ENCODE data around the gene SPATA13. TPM values are rescaled to one million over a fixed set of nuclear protein-coding genes. Genes with fewer than 3 reads are reported as not detected.

SPATA13 gene
- polyA plus RNA-seq, 3 donors from 2014 or later: 19.0 to 112 (median 65.6) TPM

DNA sequence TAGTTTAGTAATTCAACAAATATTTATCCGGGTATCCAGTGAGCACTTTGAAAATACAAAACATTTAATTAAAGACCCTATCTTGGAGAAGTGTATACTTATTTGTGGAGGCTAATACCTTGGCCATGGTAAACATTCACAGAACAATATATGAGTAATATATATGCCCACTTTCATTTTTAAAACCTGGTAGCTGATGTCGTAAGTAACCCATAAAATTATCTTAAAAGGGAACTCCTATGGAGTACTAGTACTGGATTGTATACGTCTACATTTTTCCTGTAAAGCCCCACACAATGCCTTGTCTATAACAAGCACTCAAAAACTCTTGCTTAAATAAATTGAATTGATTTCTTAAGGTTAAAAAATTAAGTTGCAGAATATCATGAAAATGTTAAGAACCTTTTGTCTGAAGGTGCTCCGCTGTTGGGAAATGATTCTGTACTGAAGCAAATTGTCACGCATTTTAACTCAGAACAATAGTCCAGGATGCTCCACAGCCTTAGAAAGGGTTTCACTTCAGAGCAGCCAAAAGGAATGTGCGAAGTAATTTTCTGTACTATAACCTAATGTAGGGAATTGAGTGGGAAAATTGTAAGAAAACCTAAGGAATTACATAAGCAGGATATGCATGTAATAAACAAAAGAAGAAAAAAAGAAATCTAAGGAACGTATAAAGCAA lies 90.0 kb downstream of the SPATA13 start:
- H3K27ac Mint-ChIP-seq: peak overlapping the region; percentile 93 to 96 (median 95)
- peaks cover 4 to 6% (median 5%) of the 10 kb centered on the region in 3 donors for H3K36me3 Mint-ChIP-seq
- DNase-seq: no peak
- no peaks in the 10 kb centered on the region for H3K9me3 Mint-ChIP-seq
- H3K4me1 Mint-ChIP-seq: peaks cover 59 to 63% of the 10 kb centered on the region in 2 donors
- H3K4me3 Mint-ChIP-seq: peak overlapping the region; percentile 92 to 98 (median 97)
- peaks cover 0 to 23% (median 2%) of the 10 kb centered on the region in 3 donors for H3K27me3 Mint-ChIP-seq (ENCODE audit: low read depth in 3 of 3)

DNA sequence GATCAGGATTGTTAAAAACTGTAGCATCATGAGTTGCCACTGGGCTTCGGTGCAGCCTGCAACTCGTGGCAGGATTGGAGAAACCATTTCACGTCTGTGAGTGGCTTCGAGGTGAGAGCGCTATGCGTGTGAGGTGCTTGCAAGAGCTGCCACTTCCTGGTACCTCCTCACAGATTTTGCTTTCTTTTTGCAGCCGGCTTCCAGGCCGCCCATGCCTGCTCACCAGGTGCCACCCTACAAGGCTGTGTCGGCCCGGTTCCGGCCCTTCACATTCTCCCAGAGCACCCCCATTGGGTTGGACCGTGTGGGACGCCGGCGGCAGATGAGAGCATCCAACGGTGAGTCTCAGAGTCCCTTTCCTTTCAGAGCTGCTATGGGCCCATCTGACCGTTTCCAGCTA lies 91.0 kb downstream of the SPATA13 start:
- Mint-ChIP-seq H3K27ac (peak overlapping the region; percentile 93 to 96 (median 95)), H3K4me1 (peaks cover 69 to 70% of the 10 kb centered on the region in 2 donors), H3K27me3 (ENCODE audit: low read depth in 3 of 3) (peaks cover 0 to 23% (median 2%) of the 10 kb centered on the region in 3 donors), H3K4me3 (peak overlapping the region; percentile 92 to 98 (median 97)), H3K36me3 (peaks cover 4 to 11% (median 6%) of the 10 kb centered on the region in 3 donors), H3K9me3 (no peaks in the 10 kb centered on the region)
- peak; percentile 88 to 91 (median 90) for DNase-seq

DNA sequence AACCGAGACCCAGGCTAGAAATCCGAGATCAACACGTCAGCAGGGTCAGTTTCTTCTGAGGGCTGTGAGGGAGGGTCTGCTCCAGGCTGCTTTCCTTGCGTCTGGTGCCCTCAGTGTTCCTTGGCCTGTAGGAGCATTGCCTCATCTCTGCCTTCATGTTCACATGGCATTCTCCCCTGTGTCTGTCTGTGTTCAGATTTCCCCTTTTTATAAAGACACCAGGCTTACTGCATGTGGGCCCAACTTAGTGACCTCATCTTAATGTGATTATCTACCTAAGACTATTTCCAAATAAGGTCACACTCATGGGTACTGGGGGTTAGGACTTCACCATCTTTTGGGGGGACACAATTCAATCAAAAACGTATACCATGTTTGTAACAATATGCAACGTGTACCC lies 91.6 kb downstream of the SPATA13 start:
- Mint-ChIP-seq H3K36me3 (peaks cover 6 to 17% (median 10%) of the 10 kb centered on the region in 3 donors), H3K4me1 (peaks cover 75 to 76% of the 10 kb centered on the region in 2 donors), H3K4me3 (peak overlapping the region; percentile 92 to 98 (median 97)), H3K27me3 (ENCODE audit: low read depth in 3 of 3) (peaks cover 0 to 23% (median 2%) of the 10 kb centered on the region in 3 donors), H3K9me3 (no peaks in the 10 kb centered on the region), H3K27ac (peak overlapping the region; percentile 93 to 96 (median 95))
- DNase-seq: no peak

DNA sequence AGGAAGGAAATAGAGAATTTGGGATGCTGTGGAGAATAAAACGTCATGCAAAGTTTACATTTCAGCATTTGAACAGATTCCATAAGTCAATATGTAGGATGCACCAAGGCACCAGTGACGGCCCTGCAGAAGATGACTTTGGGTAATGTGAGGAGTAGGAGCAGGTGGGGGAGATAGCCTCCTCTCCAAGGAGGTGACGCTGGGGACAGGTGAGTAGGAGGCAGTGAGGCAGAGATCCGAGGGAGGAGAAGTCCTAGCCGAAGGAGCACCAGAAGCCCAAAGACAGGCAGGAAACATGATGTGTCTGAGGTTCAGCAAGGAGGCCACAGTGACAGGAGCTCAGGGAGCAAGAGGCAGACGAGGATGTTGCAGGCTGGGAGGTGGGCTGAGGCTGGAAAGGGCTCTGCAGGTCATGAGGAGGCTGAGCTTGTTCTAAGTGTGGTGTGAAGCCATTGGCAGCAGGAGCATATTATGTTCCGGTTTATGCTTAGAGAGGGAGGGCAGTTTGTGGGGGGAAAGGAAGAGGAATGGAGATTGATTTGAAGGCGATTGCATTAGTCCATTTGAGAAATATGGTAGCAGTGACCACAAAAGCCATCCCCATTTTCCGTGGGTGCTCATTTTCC lies 93.1 kb downstream of the SPATA13 start:
- Mint-ChIP-seq H3K9me3 (no peaks in the 10 kb centered on the region), H3K36me3 (peaks cover 6 to 21% (median 12%) of the 10 kb centered on the region in 3 donors), H3K4me1 (peaks cover 86 to 90% of the 10 kb centered on the region in 2 donors), H3K27me3 (ENCODE audit: low read depth in 3 of 3) (peaks cover under 1 to 23% (median 2%) of the 10 kb centered on the region in 3 donors), H3K4me3 (peak overlapping the region; percentile 92 to 98 (median 97)), H3K27ac (peak overlapping the region; percentile 93 to 96 (median 95))
- DNase-seq: peak in 2 of 3 donors; percentile 36 to 40

DNA sequence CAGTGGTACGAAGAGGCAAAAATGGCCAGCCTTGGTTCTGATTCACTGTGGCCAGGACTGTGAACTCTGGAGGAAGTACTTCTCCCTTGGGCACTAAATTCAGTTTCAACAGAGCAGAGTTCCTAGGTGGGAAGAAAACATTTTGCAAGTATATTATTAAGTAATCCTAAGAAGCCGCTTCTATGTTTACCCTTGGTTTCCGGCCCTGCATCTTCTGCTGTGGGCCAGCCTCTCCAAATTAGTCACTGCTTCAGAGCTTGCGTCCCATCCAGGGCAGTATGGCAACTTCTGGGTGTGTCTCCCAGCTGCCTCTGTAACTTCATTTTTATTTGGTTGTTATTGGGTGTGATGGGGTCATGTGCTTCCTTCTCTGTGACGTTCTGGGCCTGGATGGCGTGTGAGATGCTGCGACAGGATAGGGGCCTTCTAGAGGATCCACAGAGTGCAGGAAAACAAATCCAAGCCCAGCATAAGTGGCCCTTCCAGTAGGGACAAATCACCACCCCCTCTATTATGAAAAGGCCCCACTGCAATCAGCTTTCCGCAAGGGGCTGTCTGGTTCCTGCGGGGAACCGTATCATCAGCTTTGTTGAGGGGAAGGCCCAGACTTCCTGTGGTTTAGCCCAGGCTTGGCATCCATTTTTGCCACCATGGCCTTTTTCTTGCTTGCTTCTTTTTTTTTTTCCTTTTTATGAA lies 93.8 kb downstream of the SPATA13 start:
- peak overlapping the region; percentile 92 to 98 (median 97) for H3K4me3 Mint-ChIP-seq
- peaks cover 6 to 24% (median 15%) of the 10 kb centered on the region in 3 donors for H3K36me3 Mint-ChIP-seq
- DNase-seq: peak; percentile 66 to 70 (median 67)
- no peaks in the 10 kb centered on the region for H3K9me3 Mint-ChIP-seq
- peaks cover 92 to 97% of the 10 kb centered on the region in 2 donors for H3K4me1 Mint-ChIP-seq
- peak overlapping the region; percentile 93 to 96 (median 95) for H3K27ac Mint-ChIP-seq
- peaks cover 2 to 23% (median 2%) of the 10 kb centered on the region in 3 donors for H3K27me3 Mint-ChIP-seq (ENCODE audit: low read depth in 3 of 3)

DNA sequence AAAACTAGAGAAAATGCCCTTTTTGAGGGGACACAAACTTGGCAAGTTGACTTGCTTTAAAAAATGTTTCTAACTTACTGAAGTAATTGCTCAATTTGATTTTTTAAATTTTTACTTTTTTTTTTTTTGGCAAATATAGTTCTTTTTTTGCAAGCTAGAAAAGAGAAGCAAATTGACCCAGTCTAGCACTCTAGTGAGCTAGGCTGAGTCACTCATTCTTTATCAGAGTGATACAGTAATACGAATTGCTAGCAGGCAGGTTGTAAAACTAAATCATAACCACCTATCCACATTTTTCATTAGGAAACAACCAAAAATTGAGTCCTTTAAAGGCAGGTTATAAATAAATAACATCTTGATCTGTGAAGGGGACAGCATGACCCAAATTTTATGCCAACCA lies 97.0 kb downstream of the SPATA13 start:
- Mint-ChIP-seq H3K27me3 (ENCODE audit: low read depth in 3 of 3) (peaks cover 2 to 12% (median 2%) of the 10 kb centered on the region in 3 donors), H3K4me3 (no peak overlapping the region), H3K27ac (peak overlapping the region; percentile 45 to 88 (median 74)), H3K9me3 (no peaks in the 10 kb centered on the region), H3K4me1 (peaks cover 88 to 100% of the 10 kb centered on the region in 2 donors), H3K36me3 (peaks cover 6 to 36% (median 20%) of the 10 kb centered on the region in 3 donors)
- no peak for DNase-seq

DNA sequence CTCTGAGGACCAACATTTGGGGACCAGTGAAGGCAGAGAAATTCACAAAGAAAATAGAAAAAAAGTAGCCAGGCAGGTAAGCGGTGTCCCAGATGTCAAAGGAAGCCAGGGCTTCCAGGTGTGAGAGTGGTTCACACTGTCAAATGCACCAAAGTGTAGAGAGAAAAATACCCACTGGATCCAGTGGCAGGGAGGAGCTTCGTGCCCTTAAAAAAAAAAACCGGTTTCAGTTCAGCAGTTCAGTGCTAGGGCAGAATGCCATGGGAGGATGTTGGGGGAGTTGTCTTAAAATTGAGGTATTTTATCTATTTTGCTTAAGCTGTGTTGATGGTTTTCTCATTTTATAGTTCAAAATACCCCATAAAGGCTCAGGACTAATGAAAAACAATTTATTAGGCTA lies 101.0 kb downstream of the SPATA13 start:
- Mint-ChIP-seq H3K36me3 (peaks cover 0 to 24% (median 16%) of the 10 kb centered on the region in 3 donors), H3K27ac (peak overlapping the region; percentile 84 to 97 (median 88)), H3K9me3 (no peaks in the 10 kb centered on the region), H3K4me3 (peak overlapping the region; percentile 28 to 73 (median 58)), H3K4me1 (peaks cover 89 to 100% of the 10 kb centered on the region in 2 donors), H3K27me3 (ENCODE audit: low read depth in 3 of 3) (peaks cover 0 to 2% (median 2%) of the 10 kb centered on the region in 3 donors)
- peak; percentile 43 to 54 (median 45) for DNase-seq

DNA sequence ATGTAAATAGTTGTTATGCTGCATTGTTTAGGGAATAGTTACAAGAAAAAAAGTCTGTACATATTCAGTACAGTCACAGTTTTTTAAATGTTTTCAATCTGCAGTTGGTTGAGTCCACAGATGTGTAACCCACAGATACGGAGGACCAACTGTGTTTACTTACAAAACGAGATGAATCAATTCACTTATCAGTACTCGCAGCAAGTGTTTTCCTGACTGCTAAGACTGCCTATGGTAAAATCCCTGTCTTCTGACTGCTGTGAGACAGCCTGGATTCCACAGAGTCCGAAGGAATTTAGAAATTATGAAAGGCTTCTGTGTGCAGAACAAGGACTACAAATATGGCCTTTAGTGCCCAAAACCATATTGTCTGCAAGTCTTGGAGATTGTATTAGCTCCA lies 103.1 kb downstream of the SPATA13 start:
- Mint-ChIP-seq H3K36me3 (peaks cover 7 to 19% (median 12%) of the 10 kb centered on the region in 3 donors), H3K27ac (peak overlapping the region; percentile 97 to 99 (median 98)), H3K27me3 (ENCODE audit: low read depth in 3 of 3) (peaks cover 8 to 10% (median 9%) of the 10 kb centered on the region in 3 donors), H3K9me3 (no peaks in the 10 kb centered on the region), H3K4me1 (peaks cover 93 to 100% of the 10 kb centered on the region in 2 donors), H3K4me3 (peak overlapping the region; percentile 27 to 90 (median 84))
- no peak for DNase-seq

DNA sequence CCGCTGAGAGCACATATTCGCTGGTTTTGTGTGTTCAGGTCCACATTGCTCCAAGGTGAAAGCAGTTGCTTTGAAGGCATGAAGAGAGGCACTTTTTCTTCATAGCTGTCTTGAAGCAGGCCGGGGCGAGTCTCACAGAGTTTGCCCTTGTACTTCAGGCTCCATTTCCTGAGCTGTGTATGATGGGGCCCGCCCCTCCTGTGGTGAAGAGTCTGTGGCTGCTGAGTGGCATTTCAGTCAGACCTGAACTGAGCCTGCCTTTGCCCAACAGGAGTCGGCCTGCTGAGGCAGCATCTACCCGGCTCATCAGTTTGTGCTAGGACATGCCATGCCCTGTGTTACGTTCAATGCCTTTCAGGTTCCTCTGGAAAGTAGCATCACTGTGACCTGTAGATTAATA lies 104.5 kb downstream of the SPATA13 start:
- Mint-ChIP-seq H3K27ac (peak overlapping the region; percentile 97 to 99 (median 98)), H3K4me3 (peak overlapping the region; percentile 82 to 90 (median 84)), H3K4me1 (peaks cover 95 to 100% of the 10 kb centered on the region in 2 donors), H3K36me3 (peaks cover 7 to 16% (median 9%) of the 10 kb centered on the region in 3 donors), H3K9me3 (no peaks in the 10 kb centered on the region), H3K27me3 (ENCODE audit: low read depth in 3 of 3) (peaks cover 7 to 13% (median 13%) of the 10 kb centered on the region in 3 donors)
- DNase-seq: peak; percentile 82 to 86 (median 82)

DNA sequence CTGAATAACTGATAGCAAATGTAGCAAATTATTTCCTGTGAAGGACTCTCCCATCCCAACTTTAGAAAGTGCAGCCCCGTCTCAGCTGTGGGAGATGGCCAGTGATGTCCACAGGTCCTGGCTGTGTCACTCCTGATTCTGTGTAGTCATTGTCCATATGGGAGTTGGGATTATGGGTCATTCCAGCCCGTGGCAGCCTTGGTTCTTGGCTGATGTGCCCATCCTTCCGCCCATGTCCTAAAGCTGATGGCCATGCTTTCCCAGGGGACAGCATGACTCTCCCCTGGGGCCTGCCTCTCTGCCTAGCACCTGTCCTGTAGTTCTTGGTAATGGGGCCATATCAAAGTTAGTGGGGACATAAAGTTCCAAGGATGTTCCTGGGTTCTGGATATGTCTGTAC lies 104.9 kb downstream of the SPATA13 start:
- Mint-ChIP-seq H3K4me3 (peak overlapping the region; percentile 82 to 90 (median 84)), H3K27ac (peak overlapping the region; percentile 97 to 99 (median 98)), H3K4me1 (peaks cover 95 to 100% of the 10 kb centered on the region in 2 donors), H3K36me3 (peaks cover 7 to 15% (median 9%) of the 10 kb centered on the region in 3 donors), H3K27me3 (ENCODE audit: low read depth in 3 of 3) (peaks cover 10 to 17% (median 17%) of the 10 kb centered on the region in 3 donors), H3K9me3 (no peaks in the 10 kb centered on the region)
- no peak for DNase-seq

DNA sequence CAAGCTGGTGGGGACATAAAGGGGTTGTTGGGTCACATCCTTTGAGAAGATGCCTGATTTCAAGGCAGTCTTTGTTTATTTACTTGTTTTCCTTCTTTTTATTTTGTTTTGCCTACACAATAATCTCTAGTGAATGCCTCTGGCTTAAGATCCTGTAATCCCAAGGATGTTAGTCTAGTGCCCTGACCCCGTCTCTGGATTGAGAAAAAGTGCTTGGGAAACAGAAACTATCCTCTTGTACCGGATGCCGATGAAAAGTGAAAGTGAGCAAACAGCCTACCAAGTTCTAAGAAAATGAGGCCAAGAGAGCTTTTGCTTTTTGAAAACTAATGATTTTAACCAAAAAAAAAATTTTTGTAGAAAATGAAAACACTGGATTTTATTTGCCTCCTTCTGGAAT lies 106.8 kb downstream of the SPATA13 start:
- DNase-seq: peak; percentile 70 to 72 (median 71)
- peak overlapping the region; percentile 94 to 99 (median 98) for H3K27ac Mint-ChIP-seq
- H3K27me3 Mint-ChIP-seq (ENCODE audit: low read depth in 3 of 3): peaks cover 20 to 33% (median 32%) of the 10 kb centered on the region in 3 donors
- H3K4me3 Mint-ChIP-seq: peak overlapping the region; percentile 79 to 94 (median 89)
- H3K9me3 Mint-ChIP-seq: peaks cover 0 to 6% (median 1%) of the 10 kb centered on the region in 6 donors
- H3K36me3 Mint-ChIP-seq: peaks cover 7 to 8% (median 8%) of the 10 kb centered on the region in 3 donors
- H3K4me1 Mint-ChIP-seq: peaks cover 96 to 100% of the 10 kb centered on the region in 2 donors

DNA sequence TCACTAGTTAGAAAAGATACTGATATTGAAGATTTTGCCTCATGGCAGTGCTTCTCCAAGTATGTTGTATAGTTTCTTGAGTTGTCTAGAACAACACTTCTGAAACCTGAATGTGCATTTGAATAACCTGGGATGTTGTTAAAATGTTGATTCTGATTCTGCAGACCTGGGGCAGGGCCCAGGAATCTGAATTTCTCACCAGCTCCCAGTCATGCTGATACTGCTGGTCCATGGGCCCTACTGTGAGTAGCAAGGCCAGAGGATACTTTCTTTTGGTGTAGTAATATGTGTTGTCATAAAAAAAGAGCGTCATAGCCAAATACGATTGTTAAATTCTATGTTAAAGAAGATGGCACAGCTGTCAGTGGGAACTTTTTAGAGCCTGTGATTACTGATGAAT lies 107.3 kb downstream of the SPATA13 start:
- H3K27me3 Mint-ChIP-seq (ENCODE audit: low read depth in 3 of 3): peaks cover 20 to 35% (median 32%) of the 10 kb centered on the region in 3 donors
- DNase-seq: no peak
- H3K4me1 Mint-ChIP-seq: peaks cover 96 to 100% of the 10 kb centered on the region in 2 donors
- peak overlapping the region; percentile 79 to 94 (median 89) for H3K4me3 Mint-ChIP-seq
- peak overlapping the region; percentile 94 to 99 (median 98) for H3K27ac Mint-ChIP-seq
- H3K36me3 Mint-ChIP-seq: peaks cover 7 to 10% (median 8%) of the 10 kb centered on the region in 3 donors
- H3K9me3 Mint-ChIP-seq: peaks cover 0 to 6% (median 1%) of the 10 kb centered on the region in 6 donors

DNA sequence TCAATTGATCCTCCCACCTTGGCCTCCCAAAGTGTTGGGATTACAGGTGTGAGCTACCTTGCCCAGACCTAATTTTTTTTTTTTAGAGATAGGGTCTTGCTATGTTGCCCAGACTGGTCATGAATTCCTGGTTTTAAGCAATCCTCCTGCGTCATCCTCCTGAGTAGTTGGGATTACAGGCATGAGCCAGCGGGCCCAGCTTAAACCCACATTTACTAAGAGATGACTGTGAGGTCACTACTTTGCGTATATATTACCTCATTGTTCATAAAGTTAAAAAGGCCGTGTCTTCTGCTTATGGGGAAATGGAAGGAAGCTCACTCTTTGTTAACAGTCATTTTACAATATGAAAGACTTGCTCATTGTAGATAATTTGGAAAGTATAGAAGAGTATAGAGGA lies 109.3 kb downstream of the SPATA13 start:
- H3K9me3 Mint-ChIP-seq: peaks cover 0 to 6% (median 1%) of the 10 kb centered on the region in 6 donors
- peaks cover 29 to 42% (median 35%) of the 10 kb centered on the region in 3 donors for H3K27me3 Mint-ChIP-seq (ENCODE audit: low read depth in 3 of 3)
- H3K36me3 Mint-ChIP-seq: peaks cover 7 to 12% (median 8%) of the 10 kb centered on the region in 3 donors
- peak overlapping the region; percentile 89 to 95 (median 91) for H3K4me3 Mint-ChIP-seq
- DNase-seq: no peak
- H3K4me1 Mint-ChIP-seq: peaks cover 96 to 100% of the 10 kb centered on the region in 2 donors
- H3K27ac Mint-ChIP-seq: peak overlapping the region; percentile 94 to 99 (median 98)
